HEK293T (cell line): ENCODE data around the gene FBLN7.

Source experiments
- CTCF ChIA-PET: fragments of 350-600 bp; formaldehyde crosslinking; extraction: SDS; loops from one replicate; lab custom pipeline; 2021; ENCODE audit warnings: antibody characterized with exemption, inconsistent platforms; lab: Yijun Ruan, JAX
- POLR2A ChIA-PET: fragments of 350-600 bp; formaldehyde crosslinking; extraction: SDS; loops from one replicate; lab custom pipeline; 2020; ENCODE audit warnings: antibody characterized with exemption, inconsistent platforms; lab: Yijun Ruan, JAX
- DNase-seq: peaks from one replicate; pipeline ENCODE4 v3.0.0; 2012; ENCODE audit warnings: mixed read lengths; ENCODE audit errors: extremely low spot score
- ARNT ChIP-seq: fragments of 450-650 bp; IDR thresholded peaks from 2 replicates; pipeline ENCODE4 v1.6.1; 2017; ENCODE audit warnings: mild to moderate bottlenecking
- BHLHE40 ChIP-seq: fragments of 450-650 bp; IDR thresholded peaks from 2 replicates; pipeline ENCODE4 v1.6.1; 2016; ENCODE audit warnings: mild to moderate bottlenecking, moderate library complexity, borderline replicate concordance
- CTBP1 ChIP-seq: fragments of 450-650 bp; IDR thresholded peaks from 2 replicates; pipeline ENCODE4 v1.6.1; 2016; ENCODE audit warnings: borderline replicate concordance
- ELF4 ChIP-seq: fragments of 450-650 bp; IDR thresholded peaks from 2 replicates; pipeline ENCODE4 v1.6.1; 2017; ENCODE audit warnings: antibody characterized with exemption
- FOXA1 ChIP-seq: fragments of 450-650 bp; IDR thresholded peaks from 2 replicates; pipeline ENCODE4 v1.6.1; 2016; ENCODE audit warnings: mild to moderate bottlenecking
- FOXK2 ChIP-seq: fragments of 450-650 bp; IDR thresholded peaks from 2 replicates; pipeline ENCODE4 v1.6.1; 2016; ENCODE audit warnings: mild to moderate bottlenecking
- FOXM1 ChIP-seq: fragments of 450-650 bp; IDR thresholded peaks from 2 replicates; pipeline ENCODE4 v1.6.1; 2017; ENCODE audit warnings: mild to moderate bottlenecking, borderline replicate concordance
- HDGF ChIP-seq: fragments of 450-650 bp; IDR thresholded peaks from 2 replicates; pipeline ENCODE4 v1.6.1; 2017; ENCODE audit warnings: antibody characterized with exemption, borderline replicate concordance
- L3MBTL2 ChIP-seq: fragments of 450-650 bp; conservative IDR thresholded peaks from 2 replicates; pipeline ENCODE4 v1.6.1; 2016; ENCODE audit warnings: mild to moderate bottlenecking
- LEF1 ChIP-seq: fragments of 450-650 bp; IDR thresholded peaks from 2 replicates; pipeline ENCODE4 v1.6.1; 2017; ENCODE audit warnings: mild to moderate bottlenecking, borderline replicate concordance
- NFRKB ChIP-seq: fragments of 450-650 bp; IDR thresholded peaks from 2 replicates; pipeline ENCODE4 v1.6.1; 2016; ENCODE audit warnings: mild to moderate bottlenecking, moderate library complexity
- SP1 ChIP-seq: fragments of 450-650 bp; IDR thresholded peaks from 2 replicates; pipeline ENCODE4 v1.6.1; 2017
- SUZ12 ChIP-seq: fragments of 450-650 bp; IDR thresholded peaks from 2 replicates; pipeline ENCODE4 v1.6.1; 2016; ENCODE audit warnings: mild to moderate bottlenecking
- TARDBP ChIP-seq: fragments of 450-650 bp; IDR thresholded peaks from 2 replicates; pipeline ENCODE4 v1.6.1; 2016
- ZNF384 ChIP-seq: fragments of 450-650 bp; IDR thresholded peaks from 2 replicates; pipeline ENCODE4 v1.6.1; 2016
- TF ChIP-seq, protein P1 (sequence below): fragments of 450-650 bp; IDR thresholded peaks from 2 replicates; pipeline ENCODE4 v1.6.1; 2016

The FBLN7 gene

GRCh38 chr2:112181571-112182290, 43.5 kb downstream of the FBLN7 start:
- CTCF ChIA-PET, result no interaction called here
- TF ChIP-seq ZNF384 (no peak), SP1 (no peak), L3MBTL2 (no peak), HDGF (no peak), ELF4 (no peak), ARNT (no peak), BHLHE40 (no peak), CTBP1 (no peak), FOXA1 (no peak), FOXK2 (no peak), NFRKB (no peak), FOXM1 (no peak), TARDBP (no peak), LEF1 (no peak), SUZ12 (no peak)
- TF ChIP-seq, protein P1, sequence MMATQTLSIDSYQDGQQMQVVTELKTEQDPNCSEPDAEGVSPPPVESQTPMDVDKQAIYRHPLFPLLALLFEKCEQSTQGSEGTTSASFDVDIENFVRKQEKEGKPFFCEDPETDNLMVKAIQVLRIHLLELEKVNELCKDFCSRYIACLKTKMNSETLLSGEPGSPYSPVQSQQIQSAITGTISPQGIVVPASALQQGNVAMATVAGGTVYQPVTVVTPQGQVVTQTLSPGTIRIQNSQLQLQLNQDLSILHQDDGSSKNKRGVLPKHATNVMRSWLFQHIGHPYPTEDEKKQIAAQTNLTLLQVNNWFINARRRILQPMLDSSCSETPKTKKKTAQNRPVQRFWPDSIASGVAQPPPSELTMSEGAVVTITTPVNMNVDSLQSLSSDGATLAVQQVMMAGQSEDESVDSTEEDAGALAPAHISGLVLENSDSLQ, result no peak
- no peak for DNase-seq
- POLR2A ChIA-PET, result interaction anchor here (0.8 kb wide), 1 partner anchor 73 kb away, joined by 3 read pairs; the partner anchor contains the start of gene ZC3H8

DNA sequence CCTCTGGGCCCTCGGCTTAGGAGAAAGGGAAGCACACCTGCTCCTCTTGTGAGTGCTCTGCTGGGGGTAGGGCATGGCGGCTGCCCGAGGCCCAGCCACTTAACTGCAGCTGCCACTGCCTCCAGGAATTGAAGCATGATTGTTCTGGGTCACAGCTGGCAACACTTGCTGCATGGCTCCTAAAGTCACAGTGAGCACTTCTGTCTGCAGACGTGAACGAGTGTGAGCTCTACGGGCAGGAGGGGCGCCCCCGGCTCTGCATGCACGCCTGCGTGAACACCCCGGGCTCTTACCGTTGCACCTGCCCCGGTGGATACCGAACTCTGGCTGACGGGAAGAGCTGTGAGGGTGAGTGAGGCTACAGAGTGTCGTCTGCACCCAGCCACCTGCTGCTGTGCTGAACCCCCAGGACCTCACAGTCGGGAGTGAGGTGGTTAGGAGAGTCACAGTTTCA, 44.4 kb downstream of the FBLN7 start:
- ChIA-PET CTCF (no interaction called here), POLR2A (interaction anchor here (0.8 kb wide), 1 partner anchor 72 kb away, joined by 3 read pairs; the partner anchor contains the start of gene ZC3H8)
- TF ChIP-seq HDGF, result no peak
- TF ChIP-seq TARDBP, result no peak
- no peak for TF ChIP-seq ELF4
- no peak for TF ChIP-seq FOXM1
- no peak for TF ChIP-seq ZNF384
- TF ChIP-seq SP1, result no peak
- TF ChIP-seq, protein P1, result no peak
- no peak for TF ChIP-seq NFRKB
- TF ChIP-seq FOXA1, result no peak
- TF ChIP-seq SUZ12, result no peak
- TF ChIP-seq FOXK2, result no peak
- TF ChIP-seq L3MBTL2, result no peak
- no peak for TF ChIP-seq ARNT
- no peak for TF ChIP-seq BHLHE40
- TF ChIP-seq LEF1, result no peak
- TF ChIP-seq CTBP1, result no peak
- no peak for DNase-seq

GRCh38 chr2:112183327-112184025, 45.3 kb downstream of the FBLN7 start:
- POLR2A ChIA-PET, result no interaction called here
- TF ChIP-seq ELF4, result no peak
- TF ChIP-seq BHLHE40, result no peak
- no peak for TF ChIP-seq LEF1
- TF ChIP-seq L3MBTL2, result no peak
- no peak for TF ChIP-seq FOXK2
- no peak for TF ChIP-seq FOXA1
- no peak for TF ChIP-seq TARDBP
- no peak for TF ChIP-seq HDGF
- no peak for TF ChIP-seq NFRKB
- TF ChIP-seq SUZ12, result no peak
- TF ChIP-seq SP1, result no peak
- no peak for TF ChIP-seq ARNT
- no peak for TF ChIP-seq CTBP1
- TF ChIP-seq, protein P1, result no peak
- TF ChIP-seq FOXM1, result no peak
- no peak for TF ChIP-seq ZNF384
- CTCF ChIA-PET, result no interaction called here
- DNase-seq, result no peak

- POLR2A ChIA-PET, result no interaction called here
- CTCF ChIA-PET, result no interaction called here
- TF ChIP-seq LEF1, result no peak
- no peak for TF ChIP-seq SP1
- TF ChIP-seq, protein P1, result no peak
- TF ChIP-seq ELF4, result no peak
- TF ChIP-seq NFRKB, result no peak
- no peak for TF ChIP-seq FOXA1
- no peak for TF ChIP-seq FOXM1
- no peak for TF ChIP-seq FOXK2
- no peak for TF ChIP-seq HDGF
- no peak for TF ChIP-seq ZNF384
- DNase-seq, result no peak
These were observed 45.9 kb downstream of the FBLN7 start for GRCh38 chr2:112184121-112184520.

GRCh38 chr2:112185131-112185530, 46.9 kb downstream of the FBLN7 start:
- no peak for TF ChIP-seq CTBP1
- no peak for TF ChIP-seq NFRKB
- TF ChIP-seq TARDBP, result no peak
- TF ChIP-seq ELF4, result no peak
- TF ChIP-seq FOXK2, result no peak
- TF ChIP-seq LEF1, result no peak
- TF ChIP-seq, protein P1, result no peak
- no peak for TF ChIP-seq FOXM1
- TF ChIP-seq SP1, result no peak
- no peak for TF ChIP-seq ZNF384
- TF ChIP-seq ARNT, result no peak
- CTCF ChIA-PET, result no interaction called here

More at GRCh38 chr2:112185131-112185530, 46.9 kb downstream of the FBLN7 start:
- no peak for DNase-seq
- POLR2A ChIA-PET, result no interaction called here
